Skin epidermis (tissue), 12 donors: Measurements from ENCODE around the gene PRDX2.
"Not testable (repeated sequence)": the region's sequence is repeated elsewhere in the genome, so short reads cannot be mapped to it uniquely, and the experiment has no call there.

ENCODE experiments used
- H3K27ac ChIP-seq, 21 experiments: fragments of 200-600 bp; sonication (generic) in 11 of 21; one replicate each; pipeline ENCODE4 v1.5.0; 2020; ENCODE audit warnings: mild to moderate bottlenecking in 3 of 21, inconsistent platforms in 2 of 21, moderate library complexity in 2 of 21
- H3K4me3 ChIP-seq, 7 experiments: fragments of 200-600 bp; sonication (generic) in 2 of 7; one replicate each; pipeline ENCODE4 v1.5.0; 2020; ENCODE audit warnings: inconsistent platforms in 2 of 7, mild to moderate bottlenecking in 2 of 7, moderate library complexity in 1 of 7

PRDX2 gene

DNA sequence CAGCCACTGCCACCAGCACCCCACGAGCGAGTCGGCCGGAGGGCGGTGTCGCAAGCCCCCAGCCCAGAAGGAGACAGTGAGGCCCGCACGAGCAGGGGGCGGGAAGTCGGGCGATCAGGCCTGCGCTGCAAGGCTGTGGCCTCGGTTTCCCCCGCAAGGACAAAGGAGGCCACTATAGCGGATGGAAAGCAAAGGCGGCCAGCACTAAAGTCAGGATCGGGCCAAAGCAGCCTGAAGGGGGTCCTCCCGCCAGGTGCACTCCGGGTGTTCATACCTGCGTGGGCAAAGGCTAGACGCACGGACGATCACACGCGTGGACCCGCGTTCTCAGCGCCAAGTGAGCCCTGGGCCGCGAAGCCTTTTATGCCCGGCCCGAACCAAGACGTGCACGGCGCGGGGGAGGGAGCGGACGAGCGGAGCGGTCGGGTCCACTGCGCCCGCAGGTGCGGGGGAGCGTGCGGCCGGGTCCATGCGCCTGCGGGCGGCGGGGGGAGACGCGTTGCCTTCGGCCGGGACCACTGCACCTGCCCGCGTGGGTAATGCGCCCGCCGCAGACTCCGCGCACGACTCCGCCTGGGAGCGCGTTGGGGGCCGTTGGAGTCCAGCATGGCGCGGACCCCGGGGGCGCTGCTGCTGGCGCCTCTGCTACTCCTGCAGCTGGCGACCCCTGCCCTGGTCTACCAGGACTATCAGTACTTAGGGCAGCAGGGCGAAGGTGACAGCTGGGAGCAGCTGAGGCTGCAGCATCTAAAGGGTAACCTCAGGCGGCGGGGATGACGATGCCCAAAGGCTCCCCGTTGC is at the start of gene PRDX2, which contains the start of gene THSD8:
Gene PRDX2 (minus strand): TSS at position 335 of the 801 bp plus-strand sequence. CDS start 539 bp downstream, outside the sequence.
Gene THSD8 (plus strand): TSS at position 604 of the 801 bp plus-strand sequence. CDS start 3 bp downstream, at position 607.
- peak within 1 kb of the TSS; percentile 48 to 75 (median 68) for H3K4me3 ChIP-seq
- peak within 1 kb of the TSS in 20 of 21 experiments; percentile 37 to 88 (median 81) for H3K27ac ChIP-seq

DNA sequence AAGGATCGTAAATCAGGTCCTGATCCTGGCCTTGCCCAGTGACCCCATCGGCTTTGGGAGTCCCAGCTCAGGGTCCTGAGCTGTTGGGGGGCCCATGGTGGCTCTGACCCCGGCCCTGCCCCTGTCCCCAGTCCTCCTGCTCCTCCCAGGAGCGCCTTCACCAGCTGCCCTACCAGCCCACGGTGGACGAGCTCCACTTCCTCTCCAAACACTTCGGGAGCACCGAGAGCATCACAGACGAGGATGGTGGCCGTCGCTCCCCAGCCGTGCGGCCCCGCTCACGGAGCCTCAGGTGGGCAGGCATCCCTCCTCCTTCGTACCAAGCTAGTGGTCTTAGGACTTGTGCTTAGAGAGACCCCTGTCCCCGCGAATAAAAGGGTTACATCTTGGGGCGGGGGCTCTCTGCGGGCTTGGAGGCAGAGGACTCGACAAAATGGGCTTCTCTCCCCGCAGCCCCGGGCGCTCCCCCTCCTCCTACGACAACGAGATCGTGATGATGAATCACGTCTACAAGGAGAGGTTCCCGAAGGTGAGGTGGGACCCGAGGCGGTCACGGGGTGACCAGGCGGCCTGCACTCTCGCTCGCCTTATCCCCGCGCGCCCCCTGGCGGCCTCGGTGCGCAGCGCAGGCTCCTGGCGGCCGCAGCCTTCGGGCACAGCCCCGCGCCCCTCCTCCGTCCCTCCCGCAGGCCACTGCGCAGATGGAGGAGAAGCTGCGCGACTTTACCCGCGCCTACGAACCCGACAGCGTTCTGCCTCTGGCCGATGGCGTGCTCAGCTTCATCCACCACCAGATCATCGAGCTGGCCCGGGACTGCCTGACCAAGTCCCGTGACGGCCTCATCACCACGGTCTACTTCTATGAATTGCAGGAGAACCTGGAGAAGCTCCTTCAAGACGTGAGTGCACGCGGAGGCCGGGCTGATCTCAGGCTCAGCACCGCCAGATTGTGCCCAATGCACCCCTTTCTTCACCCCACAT is 45.8 kb upstream of the PRDX2 start:
- Histone ChIP-seq H3K27ac (no peak overlapping the region), H3K4me3 (peak overlapping the region in 1 of 7 experiments; percentile 26)

DNA sequence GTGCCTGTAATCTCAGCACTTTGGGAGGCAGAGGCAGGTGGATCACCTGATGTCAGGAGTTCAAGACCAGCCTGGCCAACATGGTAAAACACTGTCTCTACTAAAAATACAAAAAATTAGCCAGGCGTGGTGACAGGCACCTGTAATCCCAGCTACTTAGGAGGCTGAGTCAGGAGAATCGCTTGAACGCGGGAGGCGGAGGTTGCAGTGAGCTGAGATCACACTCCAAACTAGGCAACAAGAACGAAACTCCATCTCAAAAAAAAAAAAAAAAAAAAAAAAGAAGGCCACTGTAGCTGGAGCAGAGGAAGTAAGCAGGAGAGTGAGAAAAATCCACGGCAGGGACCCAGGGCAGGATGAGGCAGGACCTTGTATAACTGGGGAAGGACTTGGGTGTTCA is 45.0 kb upstream of the PRDX2 start:
- H3K27ac ChIP-seq, H3K4me3 ChIP-seq: not testable (repeated sequence)

GRCh38 chr19:12843999-12844732 is 42.6 kb upstream of the PRDX2 start:
- H3K27ac ChIP-seq, result no peak overlapping the region
- no peak overlapping the region for H3K4me3 ChIP-seq

GRCh38 chr19:12843328-12843727 is 41.7 kb upstream of the PRDX2 start:
- Histone ChIP-seq H3K27ac (no peak overlapping the region), H3K4me3 (no peak overlapping the region)

- no peak overlapping the region for H3K4me3 ChIP-seq
- H3K27ac ChIP-seq, result no peak overlapping the region
These were observed 40.9 kb upstream of the PRDX2 start for GRCh38 chr19:12842511-12842910.

DNA sequence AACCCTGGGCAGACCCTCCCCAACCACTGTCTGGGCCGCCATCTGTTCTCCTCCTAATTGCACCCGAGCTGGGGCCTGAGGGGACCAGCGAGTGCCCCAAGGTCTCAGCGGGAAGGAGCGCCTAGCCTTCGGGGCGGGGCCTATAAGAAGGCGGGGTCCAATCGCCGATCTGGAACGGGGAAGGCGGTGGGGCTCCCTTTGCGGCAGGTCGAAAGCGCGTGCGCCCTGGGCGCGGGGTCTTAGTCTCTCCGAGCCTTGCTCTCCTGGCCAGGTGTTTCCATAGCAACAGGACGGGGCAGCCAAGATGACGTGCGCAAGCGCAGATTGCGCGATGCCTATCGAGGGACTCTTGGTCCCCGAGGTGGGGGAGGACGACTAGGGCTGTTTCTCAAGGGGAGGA is 39.5 kb upstream of the PRDX2 start:
- peak overlapping the region in 3 of 7 experiments; percentile 7 to 16 (median 8) for H3K4me3 ChIP-seq
- H3K27ac ChIP-seq, result no peak overlapping the region

- peak overlapping the region in 3 of 7 experiments; percentile 7 to 16 (median 8) for H3K4me3 ChIP-seq
- no peak overlapping the region for H3K27ac ChIP-seq
These were observed 38.8 kb upstream of the PRDX2 start for GRCh38 chr19:12840091-12841079.

DNA sequence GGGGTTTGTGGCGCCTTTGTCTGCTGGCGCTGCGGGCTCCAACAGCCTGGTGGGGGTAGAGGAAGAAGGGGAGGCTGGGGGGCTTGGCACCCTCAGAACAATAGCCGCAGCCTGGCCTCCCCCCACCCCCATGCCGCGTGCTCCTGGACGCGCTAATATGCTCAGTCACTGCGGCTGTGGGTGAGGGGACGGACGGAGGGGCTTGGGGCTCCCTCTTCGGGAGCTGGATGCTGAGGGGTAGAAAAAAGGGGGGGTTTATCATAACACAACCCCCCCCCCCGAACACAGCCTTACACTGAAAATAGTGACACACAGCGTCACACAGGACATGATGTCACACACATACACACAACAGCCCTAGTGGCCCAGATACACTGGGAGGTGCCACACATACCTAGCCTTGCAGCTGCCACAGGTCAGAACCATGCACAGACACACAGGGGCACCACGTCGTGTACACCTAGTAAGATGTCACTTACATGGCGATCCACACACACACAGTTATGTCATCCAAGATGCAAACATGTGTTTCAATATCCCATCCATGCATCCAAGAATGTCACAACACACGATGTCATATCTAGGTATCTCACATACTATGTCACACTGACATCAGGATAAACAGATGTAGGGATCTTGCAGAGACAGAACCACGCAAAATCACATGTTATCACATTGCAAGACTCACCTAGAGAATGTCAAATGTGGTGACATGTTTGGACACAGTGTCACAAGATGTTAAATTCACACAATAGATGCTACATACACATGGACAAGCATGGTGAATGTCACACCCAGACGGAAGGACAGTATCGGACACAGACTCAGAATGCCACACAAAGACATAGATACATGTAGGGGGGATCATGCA is 37.5 kb upstream of the PRDX2 start:
- Histone ChIP-seq H3K4me3 (peak overlapping the region in 5 of 7 experiments; percentile 5 to 32 (median 17)), H3K27ac (no peak overlapping the region)

DNA sequence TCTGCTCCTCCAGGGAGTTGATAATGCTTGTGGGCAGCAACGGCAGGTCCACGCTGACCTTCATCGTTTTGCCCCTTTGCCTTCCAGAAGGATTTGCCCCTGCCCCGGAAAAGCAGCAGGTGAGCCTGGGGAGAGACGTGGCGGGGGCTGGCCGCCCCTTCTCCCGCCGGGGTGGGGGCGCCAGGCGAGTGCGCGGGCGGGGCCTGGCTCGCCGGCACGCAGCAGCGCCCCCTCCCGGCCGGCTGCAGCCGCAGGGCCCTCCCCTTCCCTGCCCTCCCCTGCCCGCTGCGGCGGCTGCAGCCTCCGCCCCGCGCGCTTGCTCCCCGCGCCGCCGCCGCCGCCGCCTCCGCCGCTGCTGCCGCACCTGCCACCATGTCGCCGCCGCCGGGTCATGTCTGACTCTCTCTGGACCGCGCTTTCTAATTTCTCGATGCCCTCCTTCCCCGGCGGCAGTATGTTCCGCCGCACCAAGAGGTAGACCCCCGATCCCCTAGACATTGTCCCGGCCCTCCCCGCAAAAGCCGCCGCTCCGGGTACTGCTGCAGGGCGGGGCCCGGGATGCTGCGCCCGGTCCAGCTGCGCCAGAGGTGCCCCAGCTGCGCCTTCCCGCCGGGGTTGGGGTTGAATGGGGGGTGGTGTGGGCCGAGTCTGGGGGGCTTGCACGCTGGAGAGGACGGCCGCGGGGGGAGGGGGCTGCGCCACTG is 36.7 kb upstream of the PRDX2 start, which contains the start of gene MAST1:
Gene MAST1 (plus strand): TSS at position 334 of the 704 bp plus-strand sequence. CDS start 58 bp downstream, at position 392.
- Histone ChIP-seq H3K27ac (no peak within 1 kb of the TSS), H3K4me3 (peak within 1 kb of the TSS in 6 of 7 experiments; percentile 5 to 32 (median 12))

GRCh38 chr19:12837225-12837624 is 35.6 kb upstream of the PRDX2 start:
- no peak overlapping the region for H3K27ac ChIP-seq
- H3K4me3 ChIP-seq, result no peak overlapping the region

DNA sequence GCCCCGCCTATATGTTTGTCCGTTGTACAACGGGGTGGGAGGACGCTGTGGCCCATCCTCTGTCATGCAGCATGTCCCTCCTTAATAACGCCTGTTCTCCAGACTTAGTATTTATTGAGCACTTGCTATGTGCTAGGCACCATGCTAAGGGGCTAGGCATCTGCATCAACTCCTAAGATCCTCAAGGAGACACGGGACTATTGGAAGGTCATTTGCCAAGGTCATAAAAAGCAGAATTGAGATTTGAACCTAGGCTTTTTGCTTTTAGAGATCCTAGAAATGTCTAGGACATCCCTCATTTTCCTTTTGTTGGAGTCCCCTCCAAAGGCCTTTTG is 34.9 kb upstream of the PRDX2 start:
- no peak overlapping the region for H3K4me3 ChIP-seq
- no peak overlapping the region for H3K27ac ChIP-seq

- no peak overlapping the region for H3K27ac ChIP-seq
These were observed 33.6 kb upstream of the PRDX2 start for GRCh38 chr19:12834976-12835757.

GRCh38 chr19:12834566-12834943 is 33.0 kb upstream of the PRDX2 start, which contains the start of gene RTBDN:
Gene RTBDN (minus strand): TSS chr19:12834579. CDS start chr19:12829979, 4,600 bp downstream.
- Histone ChIP-seq H3K4me3 (peak within 1 kb of the TSS in 6 of 7 experiments; percentile 14 to 37 (median 28)), H3K27ac (no peak within 1 kb of the TSS)

More at GRCh38 chr19:12834976-12835757, 33.6 kb upstream of the PRDX2 start:
- no peak overlapping the region for H3K4me3 ChIP-seq

DNA sequence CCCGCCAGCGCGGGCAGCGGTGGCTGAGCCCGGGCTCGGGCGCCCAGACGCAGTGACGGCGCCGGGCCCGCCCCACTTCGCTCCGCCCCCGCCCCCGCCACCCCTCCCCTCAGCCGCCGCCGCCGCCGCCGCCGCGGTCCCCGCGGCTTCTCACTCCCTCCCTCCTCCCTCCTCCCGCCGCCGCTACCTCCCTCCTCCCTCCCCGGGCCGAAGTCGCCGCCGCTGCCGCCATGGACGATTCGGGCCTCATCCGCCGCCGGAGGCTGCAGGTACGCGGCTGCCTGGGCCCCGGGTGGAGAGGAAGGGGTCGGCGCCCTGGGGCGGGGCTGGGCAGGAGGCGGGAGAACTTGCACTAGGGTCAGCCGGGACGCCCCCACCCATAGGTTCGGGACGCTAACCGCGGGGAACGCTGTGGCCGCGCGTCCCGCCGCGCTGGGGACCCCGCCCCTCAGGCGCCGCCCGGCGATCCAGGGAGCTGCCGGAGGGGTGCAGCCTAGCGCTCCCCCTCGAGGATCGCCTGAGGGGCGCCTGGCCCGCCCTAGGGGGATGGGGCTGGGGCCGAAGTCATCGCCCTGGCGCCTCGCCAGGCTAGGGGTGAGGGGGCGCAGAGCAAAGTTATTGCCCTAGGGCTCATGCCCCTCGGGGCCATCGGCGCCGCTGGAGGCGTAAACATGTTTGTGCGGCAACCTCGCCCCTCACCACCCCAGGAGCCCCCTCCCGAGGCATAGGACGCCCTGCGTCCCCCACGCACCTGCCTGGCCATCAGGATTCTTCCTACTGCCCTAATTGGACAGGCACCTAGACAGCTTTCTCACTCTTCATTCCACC is 32.4 kb upstream of the PRDX2 start:
- H3K4me3 ChIP-seq, result peak overlapping the region in 6 of 7 experiments; percentile 14 to 37 (median 28)
- no peak overlapping the region for H3K27ac ChIP-seq
